Upper lobe of left lung (tissue), 4 donors: ENCODE measurements around the gene ANXA4.

ENCODE experiments used
- CTCF ChIP-seq, 6 experiments: fragments of 450-650 bp in 4 of 6; fragments of 200-600 bp in 2 of 6; sonication (generic) in 2 of 6; IDR thresholded peaks; one replicate each; pipeline ENCODE4 v1.5.1; 2016 to 2019; ENCODE audit warnings: antibody characterized with exemption in 6 of 6
- EP300 ChIP-seq, 4 donors: sonication (generic); formaldehyde crosslinking; IDR thresholded peaks; one replicate each; pipeline ENCODE4 v1.5.1; 2017; ENCODE audit warnings: antibody characterized with exemption in 4 of 4, control low read depth in 2 of 4
- POLR2A ChIP-seq, 4 donors: fragments of 450-650 bp; IDR thresholded peaks; one replicate each; pipeline ENCODE4 v1.5.1; 2016 to 2017; ENCODE audit warnings: antibody characterized with exemption in 4 of 4, mild to moderate bottlenecking in 2 of 4
- POLR2AphosphoS5 ChIP-seq, 2 donors: sonication (generic); formaldehyde crosslinking; IDR thresholded peaks; one replicate each; pipeline ENCODE4 v1.5.1; 2017; ENCODE audit warnings: antibody characterized with exemption in 2 of 2

GRCh38 chr2:69724540-69725159 is 17.3 kb upstream of the ANXA4 start:
- TF ChIP-seq EP300 (IDR thresholded peaks at IDR 0.05): no peak
- TF ChIP-seq CTCF (IDR thresholded peaks at IDR 0.05): peak; percentile 89 to 97 (median 94)
- no peak for TF ChIP-seq POLR2A (IDR thresholded peaks at IDR 0.05)
- no peak for TF ChIP-seq POLR2AphosphoS5 (IDR thresholded peaks at IDR 0.05)
